Measurements from ENCODE around the gene PHF21A. TPM values are rescaled to one million over a fixed set of nuclear protein-coding genes. Genes with fewer than 3 reads are reported as not detected.

The PHF21A gene
- polyA plus RNA-seq, 1 donor (not counting 4 experiments of a cell fraction or from before 2014, with no cell fraction given): 16.1 TPM

DNA sequence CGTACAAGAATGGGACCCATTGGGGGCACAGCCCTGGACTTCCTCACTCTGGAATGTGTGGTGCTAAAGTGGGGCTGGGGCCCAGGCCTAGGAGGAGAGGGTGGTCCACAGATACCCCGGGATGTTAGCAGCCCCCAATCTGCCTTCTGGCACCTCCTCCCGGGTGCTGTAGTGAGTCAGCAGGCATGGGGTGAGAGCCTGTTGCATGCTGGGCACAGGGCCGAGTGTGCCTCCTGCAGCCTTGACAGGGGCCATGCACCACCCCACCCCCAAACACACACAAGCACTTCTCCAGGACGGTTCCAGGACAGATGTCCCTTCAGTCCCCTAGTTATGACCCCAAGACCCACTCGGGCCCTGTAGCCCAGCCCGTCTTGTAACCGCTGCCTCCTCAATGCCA lies 23.5 kb upstream of the PHF21A start:
- Histone ChIP-seq H3K36me3 (ENCODE audit: control insufficient read depth in 2 of 2, extremely low read depth in 1 of 2, insufficient read depth in 2 of 2, low read length in 2 of 2) (no peaks in the 10 kb centered on the region), H3K4me2 (ENCODE audit: control insufficient read depth, extremely low read depth, insufficient read depth, low read depth, low read length) (no peak overlapping the region), H3K4me1 (ENCODE audit: control insufficient read depth, extremely low read depth, insufficient read depth, low read length) (no peaks in the 10 kb centered on the region), H4K20me1 (ENCODE audit: control insufficient read depth, extremely low read depth, insufficient read depth, low read length) (no peaks in the 10 kb centered on the region), H3K9ac (ENCODE audit: control insufficient read depth, extremely low read depth, insufficient read depth, low read length) (no peak overlapping the region), H3K79me2 (ENCODE audit: control insufficient read depth, insufficient read depth, low read length) (no peaks in the 10 kb centered on the region), H3K9me3 (ENCODE audit: control insufficient read depth, low read depth, low read length) (no peaks in the 10 kb centered on the region), H2AFZ (ENCODE audit: control insufficient read depth, low read length) (no peak overlapping the region), H3K27me3 (ENCODE audit: control insufficient read depth, extremely low read depth, insufficient read depth, low read length) (no peaks in the 10 kb centered on the region), H3K27ac (ENCODE audit: control insufficient read depth, insufficient read depth, low read length) (no peak overlapping the region), H3K4me3 (ENCODE audit: control insufficient read depth in 2 of 3, extremely low read depth in 1 of 3, insufficient read depth in 2 of 3, low read depth in 1 of 3, low read length in 3 of 3) (no peak overlapping the region), H3K9me1 (ENCODE audit: control insufficient read depth, extremely low read depth, insufficient read depth, low read length) (no peaks in the 10 kb centered on the region)
- FAIRE-seq (no peak), DNase-seq (ENCODE audit: low read depth, low spot score) (no peak)
- dilution Hi-C loops (cut with MboI; ENCODE audit: extremely low pct_ligation_motif_present, low sequenced_read_pairs): no loop called here
- TF ChIP-seq EZH2 (IDR thresholded peaks at IDR 0.05; ENCODE audit: low read length): no peak
- TF ChIP-seq, protein P1, sequence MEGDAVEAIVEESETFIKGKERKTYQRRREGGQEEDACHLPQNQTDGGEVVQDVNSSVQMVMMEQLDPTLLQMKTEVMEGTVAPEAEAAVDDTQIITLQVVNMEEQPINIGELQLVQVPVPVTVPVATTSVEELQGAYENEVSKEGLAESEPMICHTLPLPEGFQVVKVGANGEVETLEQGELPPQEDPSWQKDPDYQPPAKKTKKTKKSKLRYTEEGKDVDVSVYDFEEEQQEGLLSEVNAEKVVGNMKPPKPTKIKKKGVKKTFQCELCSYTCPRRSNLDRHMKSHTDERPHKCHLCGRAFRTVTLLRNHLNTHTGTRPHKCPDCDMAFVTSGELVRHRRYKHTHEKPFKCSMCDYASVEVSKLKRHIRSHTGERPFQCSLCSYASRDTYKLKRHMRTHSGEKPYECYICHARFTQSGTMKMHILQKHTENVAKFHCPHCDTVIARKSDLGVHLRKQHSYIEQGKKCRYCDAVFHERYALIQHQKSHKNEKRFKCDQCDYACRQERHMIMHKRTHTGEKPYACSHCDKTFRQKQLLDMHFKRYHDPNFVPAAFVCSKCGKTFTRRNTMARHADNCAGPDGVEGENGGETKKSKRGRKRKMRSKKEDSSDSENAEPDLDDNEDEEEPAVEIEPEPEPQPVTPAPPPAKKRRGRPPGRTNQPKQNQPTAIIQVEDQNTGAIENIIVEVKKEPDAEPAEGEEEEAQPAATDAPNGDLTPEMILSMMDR (optimal IDR thresholded peaks at IDR 0.05 in 1 of 3, IDR thresholded peaks at IDR 0.05 in 1 of 3, conservative IDR thresholded peaks at IDR 0.05 in 1 of 3; ENCODE audit: extremely low read depth in 1 of 3, insufficient read depth in 2 of 3, low read length in 3 of 3): no peak

DNA sequence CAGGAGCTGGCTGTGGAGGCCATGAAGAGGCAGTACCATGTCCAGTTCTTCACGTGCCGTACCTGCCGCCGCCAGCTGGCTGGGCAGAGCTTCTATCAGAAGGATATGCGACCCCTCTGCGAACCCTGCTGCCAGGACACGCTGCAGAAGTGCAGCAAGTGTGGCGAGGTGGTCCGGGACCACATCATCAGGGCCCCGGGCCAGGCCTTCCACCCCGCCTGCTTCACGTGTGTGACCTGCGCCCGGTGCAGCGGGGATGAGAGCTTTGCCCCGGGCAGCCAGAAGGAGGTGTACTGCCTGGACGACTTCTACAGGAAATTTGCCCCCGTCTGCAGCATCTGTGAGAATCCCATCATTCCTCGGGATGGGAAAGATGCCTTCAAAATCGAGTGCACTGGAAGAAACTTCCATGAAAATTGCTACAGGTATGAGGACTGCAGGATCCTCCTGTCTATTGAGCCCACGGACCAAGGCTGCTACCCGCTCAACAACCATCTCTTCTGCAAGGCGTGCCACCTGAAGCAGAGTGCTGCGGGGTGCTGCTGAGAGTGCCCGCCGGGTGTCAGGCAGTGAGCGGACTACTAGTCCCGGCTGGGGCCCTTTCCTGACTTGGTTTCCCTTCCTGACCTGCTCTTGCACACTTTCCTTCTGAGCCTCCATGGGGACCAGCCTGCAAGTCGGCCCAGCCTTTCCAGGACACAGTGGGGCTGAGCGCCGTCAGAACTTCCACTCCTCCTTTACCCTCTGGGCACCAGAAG lies 22.0 kb upstream of the PHF21A start:
- H3K27me3 ChIP-seq (ENCODE audit: control insufficient read depth, extremely low read depth, insufficient read depth, low read length): no peaks in the 10 kb centered on the region
- no peak overlapping the region for H3K4me2 ChIP-seq (ENCODE audit: control insufficient read depth, extremely low read depth, insufficient read depth, low read depth, low read length)
- no peak overlapping the region for H2AFZ ChIP-seq (ENCODE audit: control insufficient read depth, low read length)
- dilution Hi-C loops (cut with MboI; ENCODE audit: extremely low pct_ligation_motif_present, low sequenced_read_pairs): no loop called here
- no peaks in the 10 kb centered on the region for H3K79me2 ChIP-seq (ENCODE audit: control insufficient read depth, insufficient read depth, low read length)
- no peaks in the 10 kb centered on the region for H3K4me1 ChIP-seq (ENCODE audit: control insufficient read depth, extremely low read depth, insufficient read depth, low read length)
- H3K9me1 ChIP-seq (ENCODE audit: control insufficient read depth, extremely low read depth, insufficient read depth, low read length): no peaks in the 10 kb centered on the region
- TF ChIP-seq, protein P1 (optimal IDR thresholded peaks at IDR 0.05 in 1 of 3, IDR thresholded peaks at IDR 0.05 in 1 of 3, conservative IDR thresholded peaks at IDR 0.05 in 1 of 3; ENCODE audit: extremely low read depth in 1 of 3, insufficient read depth in 2 of 3, low read length in 3 of 3): no peak
- TF ChIP-seq EZH2 (IDR thresholded peaks at IDR 0.05; ENCODE audit: low read length): no peak
- DNase-seq (ENCODE audit: low read depth, low spot score): no peak
- no peak overlapping the region for H3K4me3 ChIP-seq (ENCODE audit: control insufficient read depth in 2 of 3, extremely low read depth in 1 of 3, insufficient read depth in 2 of 3, low read depth in 1 of 3, low read length in 3 of 3)
- FAIRE-seq: no peak
- H3K36me3 ChIP-seq (ENCODE audit: control insufficient read depth in 2 of 2, extremely low read depth in 1 of 2, insufficient read depth in 2 of 2, low read length in 2 of 2): no peaks in the 10 kb centered on the region
- H3K9me3 ChIP-seq (ENCODE audit: control insufficient read depth, low read depth, low read length): no peaks in the 10 kb centered on the region
- no peak overlapping the region for H3K27ac ChIP-seq (ENCODE audit: control insufficient read depth, insufficient read depth, low read length)
- H3K9ac ChIP-seq (ENCODE audit: control insufficient read depth, extremely low read depth, insufficient read depth, low read length): no peak overlapping the region
- no peaks in the 10 kb centered on the region for H4K20me1 ChIP-seq (ENCODE audit: control insufficient read depth, extremely low read depth, insufficient read depth, low read length)

Data from keratinocyte (primary cell).